Osteocyte (in vitro differentiated cells): ENCODE results near the gene PTPRM. TPM values are rescaled to one million over a fixed set of nuclear protein-coding genes. Genes with fewer than 3 reads are reported as not detected.
A peak's percentile ranks its signal among the peaks of the same experiment; 100 is the strongest.

ENCODE experiments used
- DNase-seq: peaks from one replicate; pipeline ENCODE4 v3.0.0; 2021; ENCODE audit warnings: mixed read lengths; ENCODE audit not compliant: unreplicated experiment; ENCODE audit errors: extremely low spot score
- H3K27ac Mint-ChIP-seq: one replicate; pipeline ENCODE4 v1.8.0; 2021; ENCODE audit warnings: mild to moderate bottlenecking, mixed read lengths; ENCODE audit not compliant: unreplicated experiment
- H3K27me3 Mint-ChIP-seq: one replicate; pipeline ENCODE4 v1.8.0; 2021; ENCODE audit warnings: mixed read lengths; ENCODE audit not compliant: unreplicated experiment
- H3K36me3 Mint-ChIP-seq: one replicate; pipeline ENCODE4 v1.8.0; 2021; ENCODE audit warnings: mixed read lengths; ENCODE audit not compliant: unreplicated experiment
- H3K4me1 Mint-ChIP-seq: one replicate; pipeline ENCODE4 v1.8.0; 2021; ENCODE audit warnings: mixed read lengths; ENCODE audit not compliant: unreplicated experiment
- H3K4me3 Mint-ChIP-seq: one replicate; pipeline ENCODE4 v1.8.0; 2021; ENCODE audit warnings: mild to moderate bottlenecking, moderate library complexity, mixed read lengths; ENCODE audit not compliant: unreplicated experiment
- H3K9me3 Mint-ChIP-seq: one replicate; pipeline ENCODE4 v1.8.0; 2021; ENCODE audit warnings: mixed read lengths; ENCODE audit not compliant: unreplicated experiment
- CTCF ChIP-seq: fragments of 200-600 bp; sonication (generic); IDR thresholded peaks from 2 replicates; pipeline ENCODE4 v1.5.0; 2021; ENCODE audit warnings: antibody characterized with exemption, mild to moderate bottlenecking, moderate library complexity
- total RNA-seq: library from RNA; stranded (reverse); gene quantifications from 2 replicates; pipeline ENCODE4 v1.2.1, GENCODE V29; 2021

Gene PTPRM
- total RNA-seq, 1 donor from 2014 or later = 105 TPM

- TF ChIP-seq CTCF = no peak
- DNase-seq = no peak
- H3K4me3 Mint-ChIP-seq = no peak overlapping the region
- H3K9me3 Mint-ChIP-seq = peaks cover 9% of the 10 kb centered on the region
- peaks cover 8% of the 10 kb centered on the region for H3K36me3 Mint-ChIP-seq
- peak overlapping the region; percentile 61 for H3K27ac Mint-ChIP-seq
- H3K27me3 Mint-ChIP-seq = no peaks in the 10 kb centered on the region
- H3K4me1 Mint-ChIP-seq = peaks cover 39% of the 10 kb centered on the region
Measured at GRCh38 chr18:7904529-7904928, 337.4 kb downstream of the PTPRM start.

- H3K4me3 Mint-ChIP-seq = no peak overlapping the region
- DNase-seq = no peak
- H3K27ac Mint-ChIP-seq = no peak overlapping the region
- H3K4me1 Mint-ChIP-seq = peaks cover 17% of the 10 kb centered on the region
- no peaks in the 10 kb centered on the region for H3K27me3 Mint-ChIP-seq
- H3K36me3 Mint-ChIP-seq = peaks cover 11% of the 10 kb centered on the region
- no peak for TF ChIP-seq CTCF
- H3K9me3 Mint-ChIP-seq = peaks cover 15% of the 10 kb centered on the region
Measured at GRCh38 chr18:7908681-7909299, 341.7 kb downstream of the PTPRM start.

- Mint-ChIP-seq H3K4me3 (no peak overlapping the region), H3K27ac (no peak overlapping the region), H3K36me3 (peaks cover 3% of the 10 kb centered on the region), H3K4me1 (peaks cover 38% of the 10 kb centered on the region), H3K27me3 (no peaks in the 10 kb centered on the region), H3K9me3 (peaks cover 15% of the 10 kb centered on the region)
- TF ChIP-seq CTCF = no peak
- no peak for DNase-seq
Measured at GRCh38 chr18:7914834-7915670, 347.9 kb downstream of the PTPRM start.

- Mint-ChIP-seq H3K9me3 (peaks cover 21% of the 10 kb centered on the region), H3K27me3 (no peaks in the 10 kb centered on the region), H3K4me3 (peak overlapping the region; percentile 38), H3K36me3 (peaks cover 5% of the 10 kb centered on the region), H3K4me1 (peaks cover 72% of the 10 kb centered on the region), H3K27ac (peak overlapping the region; percentile 88)
- no peak for TF ChIP-seq CTCF
- no peak for DNase-seq
Measured at GRCh38 chr18:7918701-7919100, 351.6 kb downstream of the PTPRM start.

GRCh38 chr18:7919565-7919964, 352.4 kb downstream of the PTPRM start:
- Mint-ChIP-seq H3K27ac (peak overlapping the region; percentile 88), H3K27me3 (no peaks in the 10 kb centered on the region), H3K4me1 (peaks cover 80% of the 10 kb centered on the region), H3K9me3 (peaks cover 21% of the 10 kb centered on the region), H3K4me3 (no peak overlapping the region), H3K36me3 (peaks cover 5% of the 10 kb centered on the region)
- no peak for DNase-seq
- no peak for TF ChIP-seq CTCF
